HepG2 (cell line): Measurements from ENCODE around the gene ANKUB1. TPM values are rescaled to one million over a fixed set of nuclear protein-coding genes. Genes with fewer than 3 reads are reported as not detected.
A peak's percentile ranks its signal among the peaks of the same experiment; 100 is the strongest.

Source experiments
- ARNTL ChIP-seq: sonication (generic); formaldehyde crosslinking; IDR thresholded peaks from 2 replicates; pipeline ENCODE4 v1.4.0; 2020; ENCODE audit warnings: mild to moderate bottlenecking, missing genetic modification reagents
- CHD2 ChIP-seq: IDR thresholded peaks from 2 replicates; pipeline ENCODE4 v1.6.1; 2011; ENCODE audit warnings: low read depth, low read length, improper control_type of control experiment
- EP300 ChIP-seq, 3 experiments: sonication (generic) in 1 of 3; formaldehyde crosslinking in 1 of 3; IDR thresholded peaks; 2 replicates each; pipeline versions ENCODE4 v1.5.1 to v1.6.1; 2011 to 2020; ENCODE audit warnings: low read depth in 2 of 3, low read length in 2 of 3, borderline replicate concordance in 1 of 3, improper control_type of control experiment in 1 of 3, mild to moderate bottlenecking in 1 of 3, missing genetic modification reagents in 1 of 3, moderate library complexity in 1 of 3
- HOXD1 ChIP-seq: sonication (generic); formaldehyde crosslinking; IDR thresholded peaks from 2 replicates; pipeline ENCODE4 v1.5.0; 2020; ENCODE audit warnings: missing genetic modification reagents
- MAF1 ChIP-seq: sonication (generic); formaldehyde crosslinking; IDR thresholded peaks from 2 replicates; pipeline ENCODE4 v1.5.0; 2020; ENCODE audit warnings: missing genetic modification reagents, borderline replicate concordance
- NFKBIZ ChIP-seq: IDR thresholded peaks from 2 replicates; pipeline ENCODE4 v1.6.1; 2018; ENCODE audit warnings: missing genetic modification reagents, missing compliant biosample characterization
- PRMT3 ChIP-seq: sonication (generic); formaldehyde crosslinking; IDR thresholded peaks from 2 replicates; pipeline ENCODE4 v1.8.1; 2022; ENCODE audit warnings: low read depth, mild to moderate bottlenecking, moderate library complexity, missing genetic modification reagents, borderline replicate concordance
- RFXANK ChIP-seq: IDR thresholded peaks from 2 replicates; pipeline ENCODE4 v1.6.1; 2016
- SIX1 ChIP-seq: sonication (generic); formaldehyde crosslinking; IDR thresholded peaks from 2 replicates; pipeline ENCODE4 v1.4.0; 2020; ENCODE audit warnings: missing genetic modification reagents, borderline replicate concordance
- SMAD3 ChIP-seq: sonication (generic); formaldehyde crosslinking; IDR thresholded peaks from 2 replicates; pipeline ENCODE4 v1.4.0; 2020; ENCODE audit warnings: missing genetic modification reagents
- STAG1 ChIP-seq: sonication (generic); formaldehyde crosslinking; IDR thresholded peaks from 2 replicates; pipeline ENCODE4 v1.4.0; 2020; ENCODE audit warnings: missing genetic modification reagents
- ZBTB21 ChIP-seq: sonication (generic); formaldehyde crosslinking; IDR thresholded peaks from 2 replicates; pipeline ENCODE4 v1.4.0; 2020; ENCODE audit warnings: missing genetic modification reagents
- ZBTB42 ChIP-seq: sonication (generic); formaldehyde crosslinking; IDR thresholded peaks from 2 replicates; pipeline ENCODE4 v1.5.0; 2020; ENCODE audit warnings: mild to moderate bottlenecking, missing genetic modification reagents
- ZNF17 ChIP-seq: sonication (generic); formaldehyde crosslinking; IDR thresholded peaks from 2 replicates; pipeline ENCODE4 v1.5.0; 2020; ENCODE audit warnings: mild to moderate bottlenecking, missing genetic modification reagents
- ZNF350 ChIP-seq: sonication (generic); formaldehyde crosslinking; IDR thresholded peaks from 2 replicates; pipeline ENCODE4 v1.4.0; 2020; ENCODE audit warnings: mild to moderate bottlenecking, low read depth, missing genetic modification reagents, borderline replicate concordance
- ZNF713 ChIP-seq: sonication (generic); formaldehyde crosslinking; IDR thresholded peaks from 2 replicates; pipeline ENCODE4 v1.4.0; 2020; ENCODE audit warnings: mild to moderate bottlenecking, missing genetic modification reagents
- polyA plus RNA-seq, 8 experiments: library from polyadenylated mRNA; depleted of rRNA in 3 of 8; stranded (reverse) in 7 of 8; unstranded in 1 of 8; fragments of >200 nt; fragmentation: Illumina TruSeq in 4 of 8; extraction: Trizol in 4 of 8; gene quantifications; 2 replicates each; pipeline versions ENCODE4 v1.2.1 to v1.2.3, GENCODE V29; 2011 to 2016; ENCODE audit warnings: low read depth in 4 of 8, missing spikeins in 1 of 8, mixed read lengths in 1 of 8; ENCODE audit not compliant: insufficient read depth in 1 of 8
- total RNA-seq, 5 experiments: library from RNA; depleted of rRNA; stranded (reverse); fragments of >200 nt; fragmentation: Illumina TruSeq; extraction: Trizol; gene quantifications; 2 replicates each; pipeline ENCODE4 v1.2.3, GENCODE V29; 2016; ENCODE audit warnings: low read depth in 1 of 5
- TF ChIP-seq, protein P1 (sequence below), 2 experiments: IDR thresholded peaks; 2 replicates each; pipeline ENCODE4 v1.6.1; 2011 to 2012; ENCODE audit warnings: low read length in 2 of 2, borderline replicate concordance in 1 of 2, low read depth in 1 of 2, mild to moderate bottlenecking in 1 of 2, moderate library complexity in 1 of 2
- TF ChIP-seq, protein P2 (sequence below): fragments of 450-650 bp; IDR thresholded peaks from 2 replicates; pipeline ENCODE4 v1.6.1; 2017
- TF ChIP-seq, protein P3 (sequence below): IDR thresholded peaks from 2 replicates; pipeline ENCODE4 v1.6.1; 2018; ENCODE audit warnings: missing genetic modification reagents
- TF ChIP-seq, protein P4 (sequence below): sonication (generic); formaldehyde crosslinking; IDR thresholded peaks from 2 replicates; pipeline ENCODE4 v1.5.1; 2020; ENCODE audit warnings: missing genetic modification reagents, mild to moderate bottlenecking, borderline replicate concordance

ANKUB1 gene
- total and polyA plus RNA-seq, 2 of the 13 experiments (the other 11 are each of a cell fraction or from before 2014, with no cell fraction given): not detected

DNA sequence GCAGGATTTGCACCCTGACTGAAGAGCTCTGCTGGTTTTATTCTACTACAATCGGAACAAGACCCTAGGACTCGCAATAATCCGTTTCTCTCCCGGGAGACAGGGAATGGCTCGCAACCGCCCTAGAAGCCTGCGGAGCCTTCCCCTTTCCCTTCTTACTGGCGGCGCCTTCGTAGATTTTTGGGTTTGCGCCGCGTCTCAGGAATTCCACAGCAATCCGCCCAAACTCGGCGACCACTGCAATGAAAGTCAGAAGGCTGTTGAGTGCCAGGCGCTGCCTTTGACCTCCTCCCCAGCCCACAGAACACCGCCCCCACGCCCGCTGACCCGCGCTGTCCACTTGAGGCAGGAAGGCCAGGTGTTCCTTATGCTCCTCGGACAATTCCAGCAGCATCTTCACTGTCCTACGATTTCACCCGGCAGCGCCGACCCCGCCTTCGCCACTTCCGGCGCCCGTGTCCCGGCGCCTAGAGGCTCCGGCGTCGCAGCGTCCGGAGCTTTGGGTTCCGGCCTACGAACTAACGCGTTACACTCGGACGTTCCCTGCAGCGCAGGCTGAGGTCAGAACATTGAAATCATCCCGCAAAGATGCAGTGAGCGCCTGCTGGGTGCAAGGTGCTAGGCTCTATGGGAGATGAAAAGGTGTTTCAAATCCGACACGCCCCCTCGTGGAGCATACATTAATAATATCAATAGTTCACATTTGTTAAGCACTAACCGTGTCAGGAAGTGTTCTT lies 40.1 kb downstream of the ANKUB1 start, which contains the start of gene COMMD2 (continued):
- peak; percentile 29 to 60; a peak in 2 of 4 replicates for TF ChIP-seq EP300 (IDR thresholded peaks at IDR 0.05; ENCODE audit: low read depth in 2 of 2, low read length in 2 of 2)
- TF ChIP-seq EP300 (CRISPR knock-in tag; IDR thresholded peaks at IDR 0.05; ENCODE audit: borderline replicate concordance): peak; percentile 40; the same call in 1 of the 2 replicates
- TF ChIP-seq PRMT3 (CRISPR knock-in tag): no peak; the same call in 1 of the 2 replicates
- TF ChIP-seq ZBTB21 (CRISPR knock-in tag): peak; percentile 73
- TF ChIP-seq RFXANK (CRISPR knock-in tag): peak; percentile 73; the same call in 1 of the 2 replicates
- TF ChIP-seq ARNTL: no peak
- TF ChIP-seq STAG1: peak; percentile 71
- TF ChIP-seq ZNF713 (CRISPR knock-in tag): no peak
- TF ChIP-seq ZNF17 (CRISPR knock-in tag): no peak
- TF ChIP-seq, protein P1, sequence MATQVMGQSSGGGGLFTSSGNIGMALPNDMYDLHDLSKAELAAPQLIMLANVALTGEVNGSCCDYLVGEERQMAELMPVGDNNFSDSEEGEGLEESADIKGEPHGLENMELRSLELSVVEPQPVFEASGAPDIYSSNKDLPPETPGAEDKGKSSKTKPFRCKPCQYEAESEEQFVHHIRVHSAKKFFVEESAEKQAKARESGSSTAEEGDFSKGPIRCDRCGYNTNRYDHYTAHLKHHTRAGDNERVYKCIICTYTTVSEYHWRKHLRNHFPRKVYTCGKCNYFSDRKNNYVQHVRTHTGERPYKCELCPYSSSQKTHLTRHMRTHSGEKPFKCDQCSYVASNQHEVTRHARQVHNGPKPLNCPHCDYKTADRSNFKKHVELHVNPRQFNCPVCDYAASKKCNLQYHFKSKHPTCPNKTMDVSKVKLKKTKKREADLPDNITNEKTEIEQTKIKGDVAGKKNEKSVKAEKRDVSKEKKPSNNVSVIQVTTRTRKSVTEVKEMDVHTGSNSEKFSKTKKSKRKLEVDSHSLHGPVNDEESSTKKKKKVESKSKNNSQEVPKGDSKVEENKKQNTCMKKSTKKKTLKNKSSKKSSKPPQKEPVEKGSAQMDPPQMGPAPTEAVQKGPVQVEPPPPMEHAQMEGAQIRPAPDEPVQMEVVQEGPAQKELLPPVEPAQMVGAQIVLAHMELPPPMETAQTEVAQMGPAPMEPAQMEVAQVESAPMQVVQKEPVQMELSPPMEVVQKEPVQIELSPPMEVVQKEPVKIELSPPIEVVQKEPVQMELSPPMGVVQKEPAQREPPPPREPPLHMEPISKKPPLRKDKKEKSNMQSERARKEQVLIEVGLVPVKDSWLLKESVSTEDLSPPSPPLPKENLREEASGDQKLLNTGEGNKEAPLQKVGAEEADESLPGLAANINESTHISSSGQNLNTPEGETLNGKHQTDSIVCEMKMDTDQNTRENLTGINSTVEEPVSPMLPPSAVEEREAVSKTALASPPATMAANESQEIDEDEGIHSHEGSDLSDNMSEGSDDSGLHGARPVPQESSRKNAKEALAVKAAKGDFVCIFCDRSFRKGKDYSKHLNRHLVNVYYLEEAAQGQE (IDR thresholded peaks at IDR 0.05; ENCODE audit: borderline replicate concordance in 1 of 2, low read depth in 1 of 2, low read length in 2 of 2): peak in 1 of 2 experiments; percentile 60; a peak in 2 of 4 replicates
- TF ChIP-seq, protein P2, sequence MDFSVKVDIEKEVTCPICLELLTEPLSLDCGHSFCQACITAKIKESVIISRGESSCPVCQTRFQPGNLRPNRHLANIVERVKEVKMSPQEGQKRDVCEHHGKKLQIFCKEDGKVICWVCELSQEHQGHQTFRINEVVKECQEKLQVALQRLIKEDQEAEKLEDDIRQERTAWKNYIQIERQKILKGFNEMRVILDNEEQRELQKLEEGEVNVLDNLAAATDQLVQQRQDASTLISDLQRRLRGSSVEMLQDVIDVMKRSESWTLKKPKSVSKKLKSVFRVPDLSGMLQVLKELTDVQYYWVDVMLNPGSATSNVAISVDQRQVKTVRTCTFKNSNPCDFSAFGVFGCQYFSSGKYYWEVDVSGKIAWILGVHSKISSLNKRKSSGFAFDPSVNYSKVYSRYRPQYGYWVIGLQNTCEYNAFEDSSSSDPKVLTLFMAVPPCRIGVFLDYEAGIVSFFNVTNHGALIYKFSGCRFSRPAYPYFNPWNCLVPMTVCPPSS: no peak
- TF ChIP-seq CHD2: peak; percentile 69
- TF ChIP-seq SMAD3 (CRISPR knock-in tag): peak; percentile 90; the same call in 1 of the 2 replicates
- no peak for TF ChIP-seq ZBTB42
- TF ChIP-seq SIX1: no peak; the same call in 1 of the 2 replicates
- TF ChIP-seq ZNF350 (CRISPR knock-in tag): peak; percentile 97
- peak; percentile 86 for TF ChIP-seq MAF1 (CRISPR knock-in tag)
- peak; percentile 55; the same call in 1 of the 2 replicates for TF ChIP-seq HOXD1 (CRISPR knock-in tag)
- TF ChIP-seq, protein P3, sequence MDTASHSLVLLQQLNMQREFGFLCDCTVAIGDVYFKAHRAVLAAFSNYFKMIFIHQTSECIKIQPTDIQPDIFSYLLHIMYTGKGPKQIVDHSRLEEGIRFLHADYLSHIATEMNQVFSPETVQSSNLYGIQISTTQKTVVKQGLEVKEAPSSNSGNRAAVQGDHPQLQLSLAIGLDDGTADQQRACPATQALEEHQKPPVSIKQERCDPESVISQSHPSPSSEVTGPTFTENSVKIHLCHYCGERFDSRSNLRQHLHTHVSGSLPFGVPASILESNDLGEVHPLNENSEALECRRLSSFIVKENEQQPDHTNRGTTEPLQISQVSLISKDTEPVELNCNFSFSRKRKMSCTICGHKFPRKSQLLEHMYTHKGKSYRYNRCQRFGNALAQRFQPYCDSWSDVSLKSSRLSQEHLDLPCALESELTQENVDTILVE (CRISPR knock-in tag): peak; percentile 88
- peak; percentile 96 for TF ChIP-seq NFKBIZ
- TF ChIP-seq, protein P4, sequence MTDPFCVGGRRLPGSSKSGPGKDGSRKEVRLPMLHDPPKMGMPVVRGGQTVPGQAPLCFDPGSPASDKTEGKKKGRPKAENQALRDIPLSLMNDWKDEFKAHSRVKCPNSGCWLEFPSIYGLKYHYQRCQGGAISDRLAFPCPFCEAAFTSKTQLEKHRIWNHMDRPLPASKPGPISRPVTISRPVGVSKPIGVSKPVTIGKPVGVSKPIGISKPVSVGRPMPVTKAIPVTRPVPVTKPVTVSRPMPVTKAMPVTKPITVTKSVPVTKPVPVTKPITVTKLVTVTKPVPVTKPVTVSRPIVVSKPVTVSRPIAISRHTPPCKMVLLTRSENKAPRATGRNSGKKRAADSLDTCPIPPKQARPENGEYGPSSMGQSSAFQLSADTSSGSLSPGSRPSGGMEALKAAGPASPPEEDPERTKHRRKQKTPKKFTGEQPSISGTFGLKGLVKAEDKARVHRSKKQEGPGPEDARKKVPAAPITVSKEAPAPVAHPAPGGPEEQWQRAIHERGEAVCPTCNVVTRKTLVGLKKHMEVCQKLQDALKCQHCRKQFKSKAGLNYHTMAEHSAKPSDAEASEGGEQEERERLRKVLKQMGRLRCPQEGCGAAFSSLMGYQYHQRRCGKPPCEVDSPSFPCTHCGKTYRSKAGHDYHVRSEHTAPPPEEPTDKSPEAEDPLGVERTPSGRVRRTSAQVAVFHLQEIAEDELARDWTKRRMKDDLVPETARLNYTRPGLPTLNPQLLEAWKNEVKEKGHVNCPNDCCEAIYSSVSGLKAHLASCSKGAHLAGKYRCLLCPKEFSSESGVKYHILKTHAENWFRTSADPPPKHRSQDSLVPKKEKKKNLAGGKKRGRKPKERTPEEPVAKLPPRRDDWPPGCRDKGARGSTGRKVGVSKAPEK (CRISPR knock-in tag): peak; percentile 23; the same call in 1 of the 2 replicates
